Astrocyte of the hippocampus (primary cell): Measurements from ENCODE around the gene ANKRD60.
A peak's percentile ranks its signal among the peaks of the same experiment; 100 is the strongest.

ENCODE experiments used
- DNase-seq: peaks from one replicate; pipeline ENCODE4 v3.0.0; 2011; ENCODE audit warnings: low read depth, low spot score

The ANKRD60 gene

GRCh38 chr20:58228484-58229197 is at the start of gene ANKRD60:
TSS of gene ANKRD60 (minus strand) at chr20:58228653. CDS start at chr20:58228653, 0 bp downstream.
- DNase-seq, result peak; percentile 78

- no peak for DNase-seq
Measured at GRCh38 chr20:58277578-58278472, 49.4 kb upstream of the ANKRD60 start.

- DNase-seq, result no peak
Measured at GRCh38 chr20:58277107-58277506, 48.7 kb upstream of the ANKRD60 start.

- no peak for DNase-seq
Measured at GRCh38 chr20:58274384-58274783, 45.9 kb upstream of the ANKRD60 start.

- DNase-seq, result no peak
Measured at GRCh38 chr20:58271606-58272351, 43.3 kb upstream of the ANKRD60 start.

GRCh38 chr20:58268936-58269619 is 40.6 kb upstream of the ANKRD60 start:
- DNase-seq, result no peak

- no peak for DNase-seq
Measured at GRCh38 chr20:58268421-58268821, 40.0 kb upstream of the ANKRD60 start.

- no peak for DNase-seq
Measured at GRCh38 chr20:58267389-58268215, 39.1 kb upstream of the ANKRD60 start.

GRCh38 chr20:58264271-58264670 is 35.8 kb upstream of the ANKRD60 start:
- no peak for DNase-seq

- no peak for DNase-seq
Measured at GRCh38 chr20:58261660-58262059, 33.2 kb upstream of the ANKRD60 start.

GRCh38 chr20:58260006-58260405 is 31.6 kb upstream of the ANKRD60 start:
- DNase-seq, result no peak

GRCh38 chr20:58256842-58257241 is 28.4 kb upstream of the ANKRD60 start:
- no peak for DNase-seq

- DNase-seq, result no peak
Measured at GRCh38 chr20:58256307-58256706, 27.9 kb upstream of the ANKRD60 start.

- no peak for DNase-seq
Measured at GRCh38 chr20:58254890-58255289, 26.4 kb upstream of the ANKRD60 start.

- DNase-seq, result peak; percentile 69
Measured at GRCh38 chr20:58251979-58252591, 23.6 kb upstream of the ANKRD60 start.

GRCh38 chr20:58251348-58251978 is 23.0 kb upstream of the ANKRD60 start:
- DNase-seq, result no peak

- DNase-seq, result peak; percentile 18
Measured at GRCh38 chr20:58246346-58246745, 17.9 kb upstream of the ANKRD60 start.

GRCh38 chr20:58245931-58246330 is 17.5 kb upstream of the ANKRD60 start:
- DNase-seq, result no peak

GRCh38 chr20:58245181-58245891 is 16.9 kb upstream of the ANKRD60 start:
- no peak for DNase-seq
